GM21619 (cell line): ENCODE results near the gene KIF11.

Experiments used
- ATAC-seq: cut with Tn5 transposase; IDR thresholded peaks from one replicate; pipeline ENCODE4 v1.9.1; 2021; ENCODE audit not compliant: unreplicated experiment

The KIF11 gene

GRCh38 chr10:92667078-92667477 lies 74.1 kb downstream of the KIF11 start:
- ATAC-seq = no peak

GRCh38 chr10:92677708-92678107 lies 84.8 kb downstream of the KIF11 start:
- ATAC-seq = no peak

GRCh38 chr10:92678206-92678605 lies 85.3 kb downstream of the KIF11 start:
- ATAC-seq = no peak

GRCh38 chr10:92681306-92681834 lies 88.4 kb downstream of the KIF11 start:
- ATAC-seq = no peak

GRCh38 chr10:92688573-92688926 lies 95.6 kb downstream of the KIF11 start:
- no peak for ATAC-seq

- ATAC-seq = peak; percentile 22
Measured at GRCh38 chr10:92688927-92689662, 96.2 kb downstream of the KIF11 start.

- ATAC-seq = peak; percentile 38
Measured at GRCh38 chr10:92689663-92690210, 96.8 kb downstream of the KIF11 start, which contains the start of gene HHEX. HHEX (plus strand) TSS chr10:92689955; CDS start chr10:92689987, 32 bp downstream.

GRCh38 chr10:92690211-92690914 lies 97.4 kb downstream of the KIF11 start:
- ATAC-seq = peak; percentile 33

- ATAC-seq = no peak
Measured at GRCh38 chr10:92690915-92691590, 98.1 kb downstream of the KIF11 start.

- ATAC-seq = no peak
Measured at GRCh38 chr10:92691591-92692079, 98.7 kb downstream of the KIF11 start.

GRCh38 chr10:92692080-92692671 lies 99.2 kb downstream of the KIF11 start:
- ATAC-seq = no peak

GRCh38 chr10:92692697-92693533 lies 100.0 kb downstream of the KIF11 start:
- ATAC-seq = no peak

GRCh38 chr10:92693534-92693893 lies 100.6 kb downstream of the KIF11 start:
- no peak for ATAC-seq

GRCh38 chr10:92695679-92696605 lies 103.0 kb downstream of the KIF11 start:
- ATAC-seq = no peak

- ATAC-seq = no peak
Measured at GRCh38 chr10:92696606-92697383, 103.9 kb downstream of the KIF11 start.

- ATAC-seq = no peak
Measured at GRCh38 chr10:92697663-92698511, 105.0 kb downstream of the KIF11 start.

- no peak for ATAC-seq
Measured at GRCh38 chr10:92699193-92699517, 106.2 kb downstream of the KIF11 start.
